GM21825 (cell line): ENCODE results near the gene POP5.
"Not testable (repeated sequence)": the region's sequence is repeated elsewhere in the genome, so short reads cannot be mapped to it uniquely, and the experiment has no call there.

Source experiments
- ATAC-seq: cut with Tn5 transposase; IDR thresholded peaks from one replicate; pipeline ENCODE4 v1.9.1; 2021; ENCODE audit warnings: mild to moderate bottlenecking, moderate library complexity; ENCODE audit not compliant: unreplicated experiment

Gene POP5, protein sequence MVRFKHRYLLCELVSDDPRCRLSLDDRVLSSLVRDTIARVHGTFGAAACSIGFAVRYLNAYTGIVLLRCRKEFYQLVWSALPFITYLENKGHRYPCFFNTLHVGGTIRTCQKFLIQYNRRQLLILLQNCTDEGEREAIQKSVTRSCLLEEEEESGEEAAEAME

DNA sequence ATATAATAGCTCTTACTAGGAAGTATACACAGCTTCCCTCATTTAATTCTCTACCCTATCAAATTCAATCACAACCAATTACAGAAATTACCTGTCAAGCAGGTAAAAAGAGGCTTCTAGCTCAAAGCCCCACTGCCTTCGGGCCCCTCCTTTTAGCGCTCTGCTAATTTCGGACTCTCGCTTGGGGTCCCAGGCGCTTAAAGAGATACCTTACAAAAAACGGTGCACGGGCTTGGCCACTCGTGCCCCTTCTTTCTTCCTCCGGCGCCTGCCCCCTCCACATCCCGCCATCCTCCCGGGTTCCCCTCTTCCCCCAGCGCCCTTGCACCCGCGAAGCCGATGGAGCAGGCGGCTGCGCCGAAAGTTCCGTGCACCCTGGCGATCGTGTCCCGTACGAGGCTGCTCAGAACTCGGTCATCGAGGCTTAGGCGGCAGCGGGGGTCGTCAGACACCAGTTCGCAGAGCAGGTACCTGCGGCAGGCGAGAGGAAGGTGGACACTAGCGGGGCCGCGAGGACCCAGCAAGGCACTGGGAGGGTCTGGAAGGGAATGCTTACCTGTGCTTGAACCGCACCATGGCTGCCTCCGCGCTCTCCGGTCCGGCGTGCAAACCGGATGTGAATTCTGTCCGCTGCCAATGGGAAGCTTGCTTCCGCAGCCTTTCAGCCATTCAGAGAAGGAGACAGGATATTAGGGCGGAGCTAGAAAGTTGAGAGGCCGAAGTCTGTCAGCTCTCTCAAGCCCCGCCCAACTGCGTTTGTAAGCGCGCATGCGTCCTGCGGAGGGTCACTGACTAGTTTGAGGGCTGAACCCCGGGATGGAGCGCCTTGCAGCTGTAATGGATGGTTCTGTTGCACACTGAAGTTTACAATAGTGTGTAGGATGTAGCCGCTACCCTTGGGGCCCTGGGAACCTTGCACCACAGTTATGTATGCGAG is at the start of gene POP5:
Gene POP5, minus strand, starts transcription at position 616 of the 937 bp plus-strand sequence. Its CDS starts 40 bp downstream, at position 576.
- ATAC-seq: peak; percentile 87

DNA sequence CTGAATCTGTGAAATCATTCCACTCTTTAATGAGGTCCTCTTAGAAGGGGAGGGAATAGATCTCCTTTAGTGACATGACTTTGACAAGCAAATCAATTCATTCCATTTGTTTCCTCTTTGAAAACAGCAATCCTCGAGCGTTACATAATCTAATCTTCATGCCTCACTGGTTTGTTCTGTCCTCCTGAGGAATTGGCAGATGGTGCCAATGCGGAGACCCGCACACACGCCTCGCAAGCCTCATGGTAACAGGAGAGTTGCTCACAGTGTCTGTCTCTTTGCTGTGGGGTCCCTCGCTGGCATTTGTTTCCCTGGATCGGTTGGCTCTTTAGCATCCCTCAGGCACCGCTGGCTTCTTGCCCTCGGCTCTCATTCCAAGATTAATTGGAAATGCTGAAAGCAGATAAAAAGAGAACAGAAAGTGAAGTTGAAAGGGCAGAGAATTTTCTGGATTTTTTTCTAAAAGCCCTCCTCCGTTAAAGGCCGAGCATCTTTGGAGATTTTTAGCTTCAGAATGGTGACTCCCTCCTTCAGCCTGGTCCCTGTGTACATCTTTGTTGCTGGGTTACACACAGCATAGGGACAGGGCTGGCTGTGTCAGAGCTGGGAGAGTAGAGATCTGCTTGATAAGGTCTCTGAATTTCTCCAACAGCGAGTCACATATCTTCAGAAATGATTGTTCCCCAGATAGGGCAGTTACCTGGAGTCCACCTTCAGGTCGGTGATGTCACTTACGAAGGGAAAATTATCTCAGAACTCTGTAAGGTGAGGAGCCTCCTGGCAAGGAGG is 49.1 kb upstream of the POP5 start:
- no peak for ATAC-seq

DNA sequence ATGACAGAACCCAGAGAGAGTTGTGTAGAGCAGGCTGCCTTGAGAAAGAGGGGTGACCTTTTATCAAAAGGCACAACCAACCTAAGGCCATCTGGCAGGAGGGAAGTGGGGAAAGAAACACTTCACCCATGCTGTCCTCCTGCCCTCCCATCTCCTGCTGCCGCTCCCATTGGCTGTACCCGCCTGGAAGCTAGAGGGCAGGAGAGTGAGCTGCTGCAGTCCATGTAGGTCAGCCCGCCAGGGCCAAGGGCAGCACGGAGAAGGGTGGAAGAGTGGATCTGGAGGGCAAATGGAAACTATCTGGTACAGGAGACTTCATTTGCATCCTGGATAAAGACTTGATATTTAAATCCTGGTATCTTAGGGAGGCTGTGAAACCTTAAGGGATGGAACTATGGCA is 47.7 kb upstream of the POP5 start:
- ATAC-seq: no peak

DNA sequence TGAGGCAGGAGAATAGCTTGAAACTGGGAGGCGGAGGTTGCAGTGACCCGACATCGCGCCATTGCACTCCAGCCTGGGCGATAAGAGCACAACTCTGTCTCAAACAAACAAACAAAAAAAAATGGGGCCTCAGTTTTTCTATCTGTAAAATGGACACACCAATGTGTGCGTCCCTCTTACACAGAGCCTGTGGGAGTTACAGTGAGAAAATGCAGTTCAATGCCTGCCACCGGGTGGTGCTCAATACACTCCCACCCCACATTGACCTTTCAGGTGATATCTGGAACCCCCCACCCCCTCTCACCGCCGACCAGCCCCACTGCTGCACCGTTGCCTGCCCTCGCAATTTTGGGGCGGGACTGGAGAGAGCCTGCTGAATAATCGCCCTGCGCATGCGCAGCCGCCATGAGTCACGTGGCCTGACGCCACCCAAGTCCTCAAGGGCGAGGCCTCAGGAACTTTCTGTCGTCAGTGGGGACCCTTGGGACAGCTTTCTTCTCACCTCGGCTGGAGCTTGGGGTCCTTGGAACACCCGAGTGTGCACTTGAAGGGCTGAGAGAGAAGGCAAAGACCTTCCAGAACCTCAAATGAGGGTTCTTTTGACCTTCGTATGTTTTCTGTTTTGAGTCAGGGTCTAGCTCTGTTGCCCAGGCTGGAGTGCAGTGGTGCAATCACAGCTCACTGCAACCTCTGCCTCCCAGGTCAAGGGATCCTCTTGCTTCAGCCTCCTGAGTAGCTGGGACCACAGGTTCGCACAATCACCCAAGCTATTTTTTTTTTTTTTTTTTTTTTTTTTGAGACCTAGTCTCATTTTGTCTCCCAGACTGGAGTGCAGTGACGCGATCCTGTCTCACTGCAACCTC is 44.6 kb upstream of the POP5 start:
- ATAC-seq: no peak

DNA sequence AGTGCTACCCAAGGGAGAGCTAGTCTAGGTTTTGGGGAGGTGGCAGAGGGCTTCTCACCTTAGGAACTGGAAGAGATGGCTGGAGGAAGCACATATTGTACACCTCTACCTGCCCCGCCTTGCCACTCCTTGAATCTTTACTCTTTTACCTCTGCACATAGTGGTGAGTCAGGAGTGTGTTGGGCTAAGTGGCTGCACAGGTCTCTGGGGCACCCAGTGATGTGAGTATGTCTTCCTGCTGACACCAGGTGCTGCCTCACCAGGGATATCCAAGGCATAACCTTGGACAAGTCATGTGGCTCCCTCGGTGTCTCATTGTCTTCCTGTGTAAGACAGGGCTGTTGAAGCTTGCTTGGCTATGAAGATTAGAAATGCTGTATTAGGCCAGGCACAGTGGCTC is 39.4 kb upstream of the POP5 start:
- no peak for ATAC-seq

DNA sequence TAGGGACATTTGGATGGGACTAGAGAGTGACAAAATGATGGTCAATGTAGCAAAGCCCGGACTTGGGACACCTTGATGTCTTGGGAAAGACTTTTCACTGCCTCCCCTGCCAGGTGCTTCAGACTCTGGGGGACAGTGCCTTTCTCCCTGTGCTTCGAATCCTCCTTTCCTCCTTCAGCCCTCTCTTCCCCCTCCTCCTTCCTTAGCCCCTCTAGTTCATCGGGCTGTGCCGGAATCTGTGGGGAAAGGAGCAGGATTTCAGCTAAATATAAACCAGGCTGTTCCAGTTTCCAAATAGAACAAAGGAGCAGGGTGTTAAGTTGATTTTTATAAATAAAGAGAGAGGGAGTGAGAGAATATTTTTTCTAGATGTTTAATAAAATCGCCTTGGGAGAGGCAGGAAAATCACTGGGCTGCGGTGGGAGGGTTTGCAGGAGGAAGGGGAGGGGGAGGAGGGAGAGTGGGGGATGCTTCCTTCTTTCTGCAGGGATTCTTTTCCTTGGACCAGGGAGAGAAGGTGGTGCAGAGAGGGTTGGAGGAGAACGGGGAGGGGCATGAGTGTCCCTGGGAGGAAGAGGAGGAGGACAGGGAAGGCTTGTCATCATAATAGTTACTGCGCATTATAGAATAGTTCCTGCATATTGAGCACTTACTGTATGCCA is 37.9 kb upstream of the POP5 start:
- ATAC-seq: no peak

DNA sequence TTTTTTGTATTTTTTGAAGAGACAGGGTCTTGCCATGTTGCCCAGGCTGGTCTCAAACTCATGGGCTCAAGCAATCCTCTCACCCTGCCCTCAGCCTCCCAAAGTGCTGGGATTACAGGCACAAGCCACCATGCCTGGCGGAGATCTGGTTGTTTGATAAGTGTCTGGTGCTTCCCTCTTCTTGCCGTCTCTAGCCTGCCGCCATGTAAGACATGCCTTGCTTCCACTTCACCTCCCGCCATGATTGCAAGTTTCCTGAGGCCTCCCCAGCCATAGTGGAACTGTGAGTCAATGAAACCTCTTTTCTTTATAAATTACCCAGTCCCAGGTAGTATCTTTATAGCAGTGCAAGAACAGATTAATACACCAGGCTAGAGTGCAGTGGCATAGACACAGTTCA is 36.6 kb upstream of the POP5 start:
- ATAC-seq: not testable (repeated sequence)

DNA sequence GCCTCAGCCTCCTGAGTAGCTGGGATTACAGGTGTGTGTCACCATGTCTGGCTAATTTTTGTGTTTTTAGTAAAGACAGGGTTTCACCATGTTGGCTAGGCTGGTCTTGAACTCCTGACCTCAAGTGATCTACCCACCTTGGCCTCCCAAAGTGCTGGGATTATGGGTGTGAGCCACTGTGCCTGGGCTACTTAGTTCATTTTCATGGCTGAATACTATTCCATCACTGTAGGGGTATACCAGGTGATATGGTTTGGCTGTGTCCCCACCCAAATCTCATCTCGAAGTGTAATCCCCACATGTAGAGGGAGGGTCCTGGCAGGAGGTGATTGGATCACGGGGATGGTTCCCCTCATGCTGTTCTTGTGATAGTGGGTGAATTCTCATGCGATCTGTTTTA is 36.0 kb upstream of the POP5 start:
- ATAC-seq: not testable (repeated sequence)

DNA sequence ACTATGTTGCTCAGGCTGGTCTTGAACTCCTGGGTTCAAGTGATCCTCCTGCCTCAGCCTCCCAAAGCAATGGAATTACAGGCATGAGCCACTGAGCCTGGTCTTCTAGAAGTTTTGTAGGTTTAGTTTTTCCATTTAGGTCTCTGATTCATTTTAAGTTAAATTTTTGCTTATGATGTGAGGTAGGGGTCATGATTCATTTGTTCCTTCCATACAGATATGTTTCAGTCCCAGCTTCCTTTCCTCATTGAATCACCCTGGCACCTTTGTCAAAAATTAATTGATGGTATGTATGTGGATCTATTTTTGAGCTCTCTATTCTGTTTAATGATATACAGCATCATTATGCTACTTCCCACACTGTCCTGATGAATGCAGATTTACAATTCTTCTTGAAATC is 33.6 kb upstream of the POP5 start:
- ATAC-seq: no peak

DNA sequence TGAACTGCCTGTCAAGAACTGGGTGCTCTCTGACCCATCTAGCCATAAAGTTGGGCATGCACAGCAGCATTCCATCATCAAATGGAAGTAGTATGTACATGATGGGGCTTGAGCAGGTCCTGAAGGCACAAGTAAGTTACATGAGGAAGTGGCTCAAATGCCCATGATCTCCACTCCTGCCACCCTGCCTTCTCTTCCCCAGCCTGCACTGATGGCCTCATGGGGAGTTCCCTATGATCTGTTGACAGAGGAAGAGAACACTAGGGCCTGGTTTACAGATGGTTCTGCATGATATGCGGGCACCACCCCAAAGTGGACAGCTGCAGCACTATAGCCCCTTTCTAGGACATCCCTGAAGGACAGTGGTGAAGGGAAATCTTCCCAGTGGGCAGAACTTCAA is 30.3 kb upstream of the POP5 start:
- not testable (repeated sequence) for ATAC-seq

DNA sequence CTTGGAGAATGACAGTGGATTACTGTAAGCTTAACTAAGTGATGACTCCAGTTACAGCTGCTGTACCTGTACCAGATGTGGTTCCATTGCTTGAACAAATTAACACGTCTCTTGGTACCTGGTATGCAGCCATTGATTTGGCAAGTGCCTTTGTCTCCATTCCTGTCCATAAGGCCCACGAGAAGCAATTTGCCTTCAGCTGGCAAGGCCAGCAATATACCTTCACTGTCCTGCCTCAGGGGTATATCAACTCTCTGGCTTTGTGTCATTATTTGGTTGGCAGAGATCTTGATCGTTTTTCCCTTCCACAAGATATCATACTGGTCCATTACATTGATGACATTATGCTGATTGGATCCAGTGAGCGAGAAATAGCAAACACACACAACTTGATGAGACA is 29.4 kb upstream of the POP5 start:
- ATAC-seq: no peak

DNA sequence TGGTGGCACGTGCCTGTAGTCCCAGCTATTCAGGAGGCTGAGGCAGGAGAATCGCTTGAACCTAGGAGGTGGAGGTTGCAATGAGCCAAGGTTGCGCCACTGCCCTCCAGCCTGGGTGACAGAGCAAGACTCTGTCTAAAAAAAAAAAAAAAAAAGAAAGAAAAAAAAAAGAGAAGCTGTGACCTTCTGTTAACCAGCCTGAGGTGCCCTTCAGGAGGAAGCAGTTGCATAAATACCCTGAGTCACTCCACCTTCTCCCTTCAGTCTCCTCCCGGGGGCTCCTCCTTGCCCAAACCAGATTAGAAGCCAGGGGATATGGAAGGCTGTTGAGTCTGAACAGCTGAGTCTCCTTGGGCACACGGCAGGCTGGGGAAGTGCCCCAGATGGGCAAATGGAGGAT is 21.2 kb upstream of the POP5 start:
- not testable (repeated sequence) for ATAC-seq

DNA sequence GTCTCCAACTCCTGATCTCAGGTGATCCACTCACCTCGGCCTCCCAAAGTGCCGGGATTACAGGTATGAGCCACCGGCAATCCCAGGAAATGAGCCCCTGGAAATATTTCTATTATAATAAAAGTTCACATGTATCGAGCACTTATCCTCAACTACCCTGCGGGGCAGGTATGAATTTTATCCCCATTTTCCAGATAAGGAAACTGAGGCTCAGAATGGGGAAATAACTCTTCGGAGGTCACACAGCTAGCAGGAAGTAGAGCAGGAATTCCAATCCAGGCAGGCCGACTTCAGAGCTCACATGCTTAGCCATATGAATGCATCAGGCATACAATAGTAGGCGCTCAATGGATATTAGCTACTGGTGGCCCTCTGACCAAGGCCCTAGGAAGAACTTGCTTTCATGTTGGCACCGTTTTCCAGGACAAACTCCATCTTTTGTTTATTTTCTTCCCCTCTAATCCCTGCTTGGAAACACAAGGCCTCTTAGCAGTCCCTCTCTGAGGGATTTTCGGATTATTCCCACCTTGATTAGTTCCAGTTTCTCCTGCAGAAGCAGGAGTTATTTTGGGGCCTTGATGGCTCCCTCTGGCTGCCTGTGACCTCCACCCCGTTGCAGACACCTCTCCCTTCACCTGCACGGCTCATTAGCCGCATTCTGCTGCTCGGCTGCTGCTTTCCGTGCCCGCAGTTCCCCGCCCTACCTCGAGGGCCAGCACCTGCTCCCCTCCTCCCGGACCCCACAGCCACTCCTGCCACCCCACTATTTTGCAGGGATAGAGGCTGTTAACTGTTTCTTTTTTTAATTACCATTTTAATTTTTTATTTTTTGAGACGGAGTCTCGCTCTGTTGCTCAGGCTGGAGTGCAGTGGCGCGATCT is 18.7 kb upstream of the POP5 start:
- no peak for ATAC-seq

DNA sequence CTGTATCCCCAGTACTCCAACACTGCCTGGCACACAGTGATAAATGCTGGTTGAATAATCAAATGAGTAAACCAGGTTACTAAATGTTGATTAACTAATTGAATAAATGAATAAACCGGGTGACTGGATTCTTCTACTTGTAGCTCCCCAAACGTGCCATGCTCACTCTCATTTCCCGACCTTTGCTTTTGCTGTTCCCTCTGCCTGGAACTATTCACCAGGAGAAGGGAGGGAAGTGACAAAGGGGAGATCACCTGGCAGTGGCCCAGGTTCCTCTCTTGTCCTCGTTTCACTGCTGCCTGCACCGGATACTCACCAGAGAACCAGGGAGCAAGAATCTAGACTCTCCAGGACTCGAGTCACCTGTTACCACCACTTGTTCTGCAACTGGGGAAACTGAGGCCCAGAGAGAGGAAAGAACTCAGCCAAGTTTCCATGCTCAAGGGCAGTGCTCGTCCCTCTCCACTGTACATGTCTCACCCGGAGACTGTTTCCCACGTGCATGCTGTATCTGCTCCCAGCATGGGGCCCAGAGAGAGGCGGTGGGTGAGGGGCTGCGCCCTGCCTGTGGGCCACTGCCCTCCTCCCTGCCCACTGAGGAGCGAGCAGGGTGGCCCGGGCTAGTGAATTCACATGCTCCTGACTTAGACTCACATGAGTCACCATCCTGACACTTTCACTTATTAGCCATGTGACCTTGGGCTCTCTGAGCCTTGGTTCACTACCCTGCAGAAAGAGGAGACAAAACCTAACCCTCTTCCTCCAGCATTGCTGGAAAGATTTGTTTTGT is 17.7 kb upstream of the POP5 start:
- no peak for ATAC-seq

DNA sequence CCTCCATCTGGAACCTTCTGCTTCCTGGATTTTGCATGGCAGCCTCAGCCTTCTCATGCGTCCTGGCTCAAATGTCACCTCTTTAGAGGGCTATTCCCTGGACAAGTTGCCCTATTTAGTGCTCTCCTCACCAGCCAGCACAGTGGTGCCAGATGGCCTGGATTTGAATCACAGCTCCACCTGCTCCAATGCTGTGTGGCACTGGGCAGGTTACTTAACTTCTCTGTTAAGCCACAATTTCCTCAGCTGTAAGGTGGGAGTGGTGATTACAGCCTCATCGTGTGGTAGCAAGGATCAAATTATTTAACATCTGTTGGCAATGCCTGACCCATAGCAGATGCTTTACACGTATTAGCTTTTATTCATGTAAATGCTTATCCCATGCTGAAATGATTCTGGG is 16.7 kb upstream of the POP5 start:
- no peak for ATAC-seq

DNA sequence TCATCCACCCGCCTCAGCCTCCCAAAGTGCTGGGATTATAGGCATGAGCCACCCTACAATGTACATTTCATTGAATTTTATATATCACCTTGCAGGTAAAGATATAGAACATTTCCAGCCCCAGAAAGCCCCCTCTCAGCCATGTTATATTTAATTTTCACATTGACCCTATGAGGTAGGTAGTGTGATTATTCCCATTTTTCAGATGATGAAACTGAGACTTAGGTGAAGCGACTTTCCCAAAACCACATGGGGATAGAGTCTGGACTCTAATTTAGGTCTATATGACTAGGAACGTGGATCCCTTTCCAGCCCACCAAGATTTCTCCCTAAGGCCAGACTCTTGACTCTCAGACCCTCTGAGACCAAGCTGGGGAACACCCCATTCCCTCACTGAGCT is 15.7 kb upstream of the POP5 start:
- ATAC-seq: no peak

DNA sequence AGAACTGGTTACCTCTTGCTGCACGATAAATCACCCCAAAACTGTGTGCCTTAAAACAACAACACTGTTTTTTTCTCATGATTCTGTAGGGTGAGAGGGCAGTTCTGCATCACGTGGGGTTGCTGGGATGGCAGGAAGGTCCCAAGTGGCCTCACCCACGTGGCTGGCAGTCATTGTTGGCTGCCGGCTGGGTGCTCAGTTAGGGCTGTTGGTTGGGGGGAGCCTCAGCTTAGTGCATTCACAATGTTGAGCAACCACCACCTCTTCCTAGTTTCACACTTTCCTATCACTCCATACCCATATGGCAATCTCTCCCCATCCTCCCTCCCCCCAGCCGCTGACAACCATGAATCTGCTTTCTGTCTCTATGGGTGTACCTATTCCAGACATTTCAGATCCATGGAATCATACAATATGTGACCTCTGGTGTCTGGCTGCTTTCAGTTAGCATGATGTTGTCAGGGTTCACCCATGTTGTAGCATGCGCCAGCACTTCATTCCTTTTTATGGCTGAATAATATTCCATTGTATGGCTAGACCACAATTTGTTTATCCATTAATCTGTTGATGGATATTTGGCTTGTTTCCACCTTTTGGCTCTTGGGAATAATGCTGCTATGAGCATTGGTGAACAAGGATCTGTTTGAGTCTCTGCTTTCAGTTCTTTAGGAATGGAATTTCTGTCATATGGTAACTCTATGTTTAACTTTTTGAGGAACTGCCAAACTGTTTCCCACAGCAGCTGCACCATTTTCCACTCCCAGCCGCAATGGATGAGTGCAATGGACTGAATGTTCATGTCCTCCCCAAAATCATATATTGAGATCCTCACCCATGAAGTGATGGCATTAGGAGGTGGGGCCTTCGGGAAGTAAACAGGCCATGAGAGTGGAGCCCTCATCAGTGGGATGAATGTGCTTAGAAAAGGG is 11.2 kb upstream of the POP5 start:
- ATAC-seq: no peak
